Measurements from ENCODE around the gene GALE. TPM values are rescaled to one million over a fixed set of nuclear protein-coding genes. Genes with fewer than 3 reads are reported as not detected.

The GALE gene
- total RNA-seq, 1 experiment from 2014 or later = 42.7 TPM

GRCh38 chr1:23791516-23792047, 9.0 kb downstream of the GALE start:
- Histone ChIP-seq H3K27me3 (replicated peaks; ENCODE audit: insufficient read depth, low read depth, low read length, poor library complexity) (no peaks in the 10 kb centered on the region), H3K36me3 (ENCODE audit: insufficient read depth, low read length, poor library complexity, severe bottlenecking) (peaks cover 28% of the 10 kb centered on the region), H3K4me3 (ENCODE audit: low read depth, low read length, poor library complexity, severe bottlenecking) (peak overlapping the region; percentile 86), H3K4me1 (ENCODE audit: insufficient read depth, low read length, poor library complexity, severe bottlenecking) (peaks cover 22% of the 10 kb centered on the region), H3K9me3 (ENCODE audit: low read depth, low read length, poor library complexity, severe bottlenecking) (no peaks in the 10 kb centered on the region), H3K27ac (ENCODE audit: low read depth, low read length, poor library complexity, severe bottlenecking) (peak overlapping the region; percentile 59)
- ChIA-PET POLR2A (ENCODE audit: low non-redundant PET) (no interaction called here), CTCF (interaction anchor here (0.8 kb wide), 1 partner anchor 20 kb away, joined by 3 read pairs; no protein-coding TSS in a partner anchor)
- BruUV-seq (replicated peaks) = no TSS peak
- DNase-seq (ENCODE audit: low spot score) = no peak
- intact Hi-C loops (cut with micrococcal nuclease; ENCODE audit: unreplicated experiment) = no loop called here
- TF ChIP-seq CTCF (conservative IDR thresholded peaks at IDR 0.05; ENCODE audit: low read depth, low read length) (no peak), EZH2 (IDR thresholded peaks at IDR 0.05; ENCODE audit: borderline replicate concordance, low read depth, low read length, poor library complexity, severe bottlenecking) (no peak)

- Histone ChIP-seq H3K4me1 (ENCODE audit: insufficient read depth, low read length, poor library complexity, severe bottlenecking) (peaks cover 22% of the 10 kb centered on the region), H3K9me3 (ENCODE audit: low read depth, low read length, poor library complexity, severe bottlenecking) (no peaks in the 10 kb centered on the region), H3K27ac (ENCODE audit: low read depth, low read length, poor library complexity, severe bottlenecking) (peak within 1 kb of the TSS; percentile 59), H3K36me3 (ENCODE audit: insufficient read depth, low read length, poor library complexity, severe bottlenecking) (peaks cover 28% of the 10 kb centered on the region), H3K27me3 (replicated peaks; ENCODE audit: insufficient read depth, low read depth, low read length, poor library complexity) (no peaks in the 10 kb centered on the region), H3K4me3 (ENCODE audit: low read depth, low read length, poor library complexity, severe bottlenecking) (peak within 1 kb of the TSS; percentile 86)
- no peak for TF ChIP-seq EZH2 (IDR thresholded peaks at IDR 0.05; ENCODE audit: borderline replicate concordance, low read depth, low read length, poor library complexity, severe bottlenecking)
- TF ChIP-seq CTCF (conservative IDR thresholded peaks at IDR 0.05; ENCODE audit: low read depth, low read length) = no peak
- POLR2A ChIA-PET (ENCODE audit: low non-redundant PET) = interaction anchor here (0.5 kb wide), 1 partner anchor 33 kb away, joined by 5 read pairs; no protein-coding TSS in a partner anchor
- intact Hi-C loops (cut with micrococcal nuclease; ENCODE audit: unreplicated experiment) = no loop called here
- BruUV-seq (replicated peaks) = no TSS peak
- DNase-seq (ENCODE audit: low spot score) = peak; percentile 95
- CTCF ChIA-PET = interaction anchor here (0.6 to 0.7 kb wide), 2 partner anchors 159 to 422 kb away, joined by 3 to 10 read pairs; no protein-coding TSS in a partner anchor
Observed at GRCh38 chr1:23790696-23791515, 9.6 kb downstream of the GALE start, which contains the start of gene LYPLA2. Gene LYPLA2 (plus strand): TSS chr1:23791145. CDS start chr1:23792683, 1,538 bp downstream.

GRCh38 chr1:23788695-23789094, 11.9 kb downstream of the GALE start:
- TF ChIP-seq CTCF (conservative IDR thresholded peaks at IDR 0.05; ENCODE audit: low read depth, low read length) (no peak), EZH2 (IDR thresholded peaks at IDR 0.05; ENCODE audit: borderline replicate concordance, low read depth, low read length, poor library complexity, severe bottlenecking) (no peak)
- H3K4me1 ChIP-seq (ENCODE audit: insufficient read depth, low read length, poor library complexity, severe bottlenecking) = peaks cover 19% of the 10 kb centered on the region
- ChIA-PET POLR2A (ENCODE audit: low non-redundant PET) (no interaction called here), CTCF (interaction anchor here (0.6 kb wide), 2 partner anchors 94 to 187 kb away, joined by 3 to 5 read pairs; no protein-coding TSS in a partner anchor)
- no peaks in the 10 kb centered on the region for H3K27me3 ChIP-seq (replicated peaks; ENCODE audit: insufficient read depth, low read depth, low read length, poor library complexity)
- H3K27ac ChIP-seq (ENCODE audit: low read depth, low read length, poor library complexity, severe bottlenecking) = no peak overlapping the region
- H3K9me3 ChIP-seq (ENCODE audit: low read depth, low read length, poor library complexity, severe bottlenecking) = no peaks in the 10 kb centered on the region
- no peak for DNase-seq (ENCODE audit: low spot score)
- BruUV-seq (replicated peaks) = no TSS peak
- intact Hi-C loops (cut with micrococcal nuclease; ENCODE audit: unreplicated experiment) = no loop called here
- H3K4me3 ChIP-seq (ENCODE audit: low read depth, low read length, poor library complexity, severe bottlenecking) = no peak overlapping the region
- H3K36me3 ChIP-seq (ENCODE audit: insufficient read depth, low read length, poor library complexity, severe bottlenecking) = peaks cover 38% of the 10 kb centered on the region
